Endothelial cell (in vitro differentiated cells): ENCODE measurements around the gene LRRC37A3. TPM values are rescaled to one million over a fixed set of nuclear protein-coding genes. Genes with fewer than 3 reads are reported as not detected.
A peak's percentile ranks its signal among the peaks of the same experiment; 100 is the strongest.
"Not testable (repeated sequence)": the region's sequence is repeated elsewhere in the genome, so short reads cannot be mapped to it uniquely, and the experiment has no call there.

ENCODE experiments used
- DNase-seq: peaks from one replicate; pipeline ENCODE4 v3.0.0; 2021; ENCODE audit warnings: low spot score
- H3K27ac Mint-ChIP-seq: one replicate; pipeline ENCODE4 v1.8.0; 2021; ENCODE audit warnings: mixed read lengths, inconsistent platforms; ENCODE audit not compliant: unreplicated experiment
- H3K27me3 Mint-ChIP-seq: one replicate; pipeline ENCODE4 v1.8.0; 2021; ENCODE audit warnings: mild to moderate bottlenecking, moderate library complexity, mixed read lengths, inconsistent platforms; ENCODE audit not compliant: unreplicated experiment
- H3K36me3 Mint-ChIP-seq: one replicate; pipeline ENCODE4 v1.8.0; 2021; ENCODE audit warnings: mild to moderate bottlenecking, low read depth, mixed read lengths, inconsistent platforms; ENCODE audit not compliant: unreplicated experiment
- H3K4me1 Mint-ChIP-seq: one replicate; pipeline ENCODE4 v1.8.0; 2021; ENCODE audit warnings: mild to moderate bottlenecking, mixed read lengths, inconsistent platforms; ENCODE audit not compliant: unreplicated experiment
- H3K4me3 Mint-ChIP-seq: one replicate; pipeline ENCODE4 v1.8.0; 2021; ENCODE audit warnings: mild to moderate bottlenecking, mixed read lengths, inconsistent platforms; ENCODE audit not compliant: unreplicated experiment
- H3K9me3 Mint-ChIP-seq: one replicate; pipeline ENCODE4 v1.8.0; 2021; ENCODE audit warnings: mixed read lengths, inconsistent platforms; ENCODE audit not compliant: unreplicated experiment
- long read RNA-seq: library from polyadenylated mRNA; unstranded; transcript quantifications from one replicate; pipeline ENCODE4 v2.0.0, GENCODE V29; 2020; ENCODE audit not compliant: unreplicated experiment
- total RNA-seq: library from RNA; stranded (reverse); fragmentation: NEBNext Ultra II Directional; extraction: Animal tissue kit (Norgen Biotek cat#: 25700); gene quantifications from one replicate; pipeline ENCODE4 v1.2.1, GENCODE V29; 2021; ENCODE audit not compliant: unreplicated experiment
- TF ChIP-seq, protein P1 (sequence below): fragments of 200-600 bp; sonication (generic); IDR thresholded peaks from one replicate; pipeline ENCODE4 v1.5.0; 2021; ENCODE audit warnings: antibody characterized with exemption; ENCODE audit not compliant: unreplicated experiment

The LRRC37A3 gene
- 31.8 TPM for total RNA-seq
- long read RNA-seq, partial matches to known transcripts, result 0 of 1 reads
- long read RNA-seq, other reads (novel, unspliced or antisense), result 1 of 1 reads

DNA sequence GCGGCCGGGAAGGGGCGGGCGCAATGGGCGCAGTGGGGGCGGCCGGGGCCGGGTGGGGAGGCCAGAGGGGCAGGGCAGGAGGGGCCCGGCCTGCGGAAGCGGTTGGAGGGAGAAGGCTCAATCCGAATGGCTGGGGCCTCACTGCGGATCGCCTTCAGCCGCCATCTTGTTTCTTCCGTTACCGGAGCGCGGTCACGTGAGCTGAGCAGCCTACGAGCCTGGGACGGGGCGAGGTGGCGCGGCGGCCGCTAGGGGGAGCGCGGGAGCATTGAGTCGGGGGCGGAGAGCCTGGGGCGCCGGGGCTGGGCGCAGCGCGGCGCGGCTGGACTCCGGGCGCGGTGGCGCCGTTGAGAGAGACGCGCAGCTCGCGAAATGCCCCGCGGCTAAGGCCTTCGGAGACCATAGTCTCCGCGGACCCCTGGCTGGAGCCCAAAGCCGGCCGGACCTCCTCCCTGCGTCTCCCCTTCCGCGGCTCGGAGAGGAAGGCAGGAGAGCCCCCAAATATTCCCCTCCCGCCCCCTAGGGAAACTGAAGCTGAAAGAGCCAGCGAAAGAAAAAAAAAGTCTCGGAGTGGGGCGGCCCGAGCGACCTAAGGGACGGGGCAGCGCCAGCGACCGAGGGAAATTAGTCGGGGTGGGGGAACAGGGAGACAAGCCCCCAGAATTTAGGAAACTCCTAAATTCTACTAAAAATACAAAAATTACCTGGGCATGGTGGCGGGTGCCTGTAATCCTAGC, at the start of gene LRRC37A3:
Gene LRRC37A3 (minus strand): TSS at position 190 of the 737 bp plus-strand sequence. CDS start 22,221 bp downstream, outside the sequence.
- H3K4me1 Mint-ChIP-seq, H3K9me3 Mint-ChIP-seq, H3K27me3 Mint-ChIP-seq, H3K36me3 Mint-ChIP-seq: not testable (repeated sequence)
- H3K27ac Mint-ChIP-seq, result peak within 1 kb of the TSS; percentile 94
- DNase-seq, result peak; percentile 100
- TF ChIP-seq, protein P1, sequence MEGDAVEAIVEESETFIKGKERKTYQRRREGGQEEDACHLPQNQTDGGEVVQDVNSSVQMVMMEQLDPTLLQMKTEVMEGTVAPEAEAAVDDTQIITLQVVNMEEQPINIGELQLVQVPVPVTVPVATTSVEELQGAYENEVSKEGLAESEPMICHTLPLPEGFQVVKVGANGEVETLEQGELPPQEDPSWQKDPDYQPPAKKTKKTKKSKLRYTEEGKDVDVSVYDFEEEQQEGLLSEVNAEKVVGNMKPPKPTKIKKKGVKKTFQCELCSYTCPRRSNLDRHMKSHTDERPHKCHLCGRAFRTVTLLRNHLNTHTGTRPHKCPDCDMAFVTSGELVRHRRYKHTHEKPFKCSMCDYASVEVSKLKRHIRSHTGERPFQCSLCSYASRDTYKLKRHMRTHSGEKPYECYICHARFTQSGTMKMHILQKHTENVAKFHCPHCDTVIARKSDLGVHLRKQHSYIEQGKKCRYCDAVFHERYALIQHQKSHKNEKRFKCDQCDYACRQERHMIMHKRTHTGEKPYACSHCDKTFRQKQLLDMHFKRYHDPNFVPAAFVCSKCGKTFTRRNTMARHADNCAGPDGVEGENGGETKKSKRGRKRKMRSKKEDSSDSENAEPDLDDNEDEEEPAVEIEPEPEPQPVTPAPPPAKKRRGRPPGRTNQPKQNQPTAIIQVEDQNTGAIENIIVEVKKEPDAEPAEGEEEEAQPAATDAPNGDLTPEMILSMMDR, result peak; percentile 97
- peak within 1 kb of the TSS; percentile 94 for H3K4me3 Mint-ChIP-seq

DNA sequence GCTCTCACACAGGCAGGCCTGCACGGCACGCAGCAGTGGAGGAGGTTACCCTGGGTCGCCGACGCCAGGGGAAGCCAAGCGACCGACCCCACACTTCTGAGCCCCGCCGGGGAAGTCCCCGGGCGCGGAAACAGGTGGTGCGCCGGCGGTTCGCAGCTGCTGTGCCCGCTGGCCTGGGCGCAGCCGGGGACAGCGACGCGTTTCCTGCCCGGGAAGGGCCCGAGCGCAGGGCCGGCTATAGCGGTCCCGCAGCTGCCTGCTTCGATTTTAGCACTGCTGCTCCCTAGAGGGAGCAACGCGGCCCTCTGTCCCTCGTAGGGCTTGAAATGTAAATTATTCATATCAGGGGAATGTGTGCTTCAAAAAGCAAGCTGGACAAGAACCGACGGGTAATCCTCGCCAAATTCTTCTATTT, 46.6 kb upstream of the LRRC37A3 start:
- not testable (repeated sequence) for H3K36me3 Mint-ChIP-seq, H3K4me3 Mint-ChIP-seq, H3K27me3 Mint-ChIP-seq, H3K27ac Mint-ChIP-seq, H3K9me3 Mint-ChIP-seq
- peak; percentile 83 for DNase-seq
- H3K4me1 Mint-ChIP-seq, result peaks cover 11% of the 10 kb centered on the region

DNA sequence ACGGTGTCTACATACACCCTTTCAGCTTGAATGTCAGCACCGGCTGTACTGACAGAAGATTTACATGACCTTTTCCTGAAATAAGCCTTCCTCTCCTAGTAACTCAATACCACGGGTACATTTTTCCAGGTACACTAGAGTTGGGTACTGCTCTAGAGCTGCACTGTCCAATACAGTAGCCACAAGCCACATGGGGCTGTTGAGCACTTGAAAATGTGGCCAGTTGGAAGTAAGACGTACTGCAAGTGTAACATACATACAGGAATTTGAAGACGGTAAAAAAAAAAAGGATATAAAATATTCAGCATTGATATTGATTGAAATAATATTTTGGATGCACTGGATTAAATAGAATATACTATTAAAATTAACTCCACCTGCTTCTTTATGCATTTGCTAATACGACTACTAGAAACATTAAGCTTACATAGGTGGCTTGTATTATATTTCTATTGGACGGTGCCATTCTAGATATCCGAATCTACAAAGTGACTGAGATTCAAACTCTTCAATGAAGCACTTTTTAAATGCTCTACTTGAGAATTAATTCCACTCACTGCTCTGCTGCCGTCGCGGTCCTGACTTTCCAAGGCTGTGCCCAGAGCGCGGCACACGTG, 46.1 kb upstream of the LRRC37A3 start:
- not testable (repeated sequence) for H3K4me3 Mint-ChIP-seq, H3K4me1 Mint-ChIP-seq, H3K27ac Mint-ChIP-seq, H3K36me3 Mint-ChIP-seq, H3K27me3 Mint-ChIP-seq, H3K9me3 Mint-ChIP-seq, DNase-seq

- no peak for DNase-seq
- Mint-ChIP-seq H3K27ac (no peak overlapping the region), H3K9me3 (no peaks in the 10 kb centered on the region), H3K36me3 (no peaks in the 10 kb centered on the region), H3K27me3 (no peaks in the 10 kb centered on the region), H3K4me1 (peaks cover 8% of the 10 kb centered on the region), H3K4me3 (no peak overlapping the region)
- TF ChIP-seq, protein P1, result no peak
Measured at GRCh38 chr17:64964796-64965195, 45.5 kb upstream of the LRRC37A3 start.

- not testable (repeated sequence) for H3K27ac Mint-ChIP-seq, H3K4me3 Mint-ChIP-seq, H3K4me1 Mint-ChIP-seq, H3K36me3 Mint-ChIP-seq, DNase-seq, H3K9me3 Mint-ChIP-seq, H3K27me3 Mint-ChIP-seq
Measured at GRCh38 chr17:64963814-64964213, 44.5 kb upstream of the LRRC37A3 start.

DNA sequence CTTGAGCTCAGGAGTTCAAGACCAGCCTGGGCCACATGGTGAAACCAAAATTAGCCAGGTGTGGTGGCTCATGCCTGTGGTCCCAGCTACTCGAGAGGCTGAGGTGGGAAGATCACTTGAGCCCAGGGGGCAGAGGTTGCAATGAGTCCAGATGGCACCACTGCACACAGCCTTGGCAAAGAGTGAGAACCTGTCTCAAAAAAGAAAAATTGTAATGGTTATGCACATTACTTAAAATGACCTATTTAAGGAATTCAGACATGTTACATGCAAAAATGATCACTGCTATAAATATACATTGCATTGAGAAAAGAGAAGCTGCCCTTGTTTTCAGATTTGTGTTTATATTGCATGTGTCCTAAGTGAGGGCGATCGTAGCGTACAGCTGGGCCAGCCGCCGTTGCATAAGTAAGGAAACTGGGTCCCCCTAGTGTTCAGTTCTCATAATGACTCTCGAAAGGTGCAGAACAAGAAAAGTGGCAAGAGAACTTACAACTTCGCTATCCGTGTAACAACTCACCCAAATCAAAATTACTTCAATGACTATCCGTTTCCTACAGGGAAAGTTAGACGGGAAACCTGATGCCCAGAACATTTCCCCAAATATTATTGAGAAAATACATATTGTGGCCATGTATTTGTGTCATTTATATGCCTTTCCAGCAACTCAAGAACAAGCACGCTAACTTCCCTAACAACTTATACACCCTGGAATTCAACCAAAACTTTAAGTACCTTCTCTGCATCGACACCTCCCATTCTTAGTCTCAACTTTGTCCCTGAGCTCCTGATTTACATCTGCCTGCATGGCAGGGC, 42.5 kb upstream of the LRRC37A3 start:
- peak; percentile 82 for DNase-seq
- H3K9me3 Mint-ChIP-seq, H3K4me1 Mint-ChIP-seq, H3K36me3 Mint-ChIP-seq, H3K27ac Mint-ChIP-seq, H3K4me3 Mint-ChIP-seq, H3K27me3 Mint-ChIP-seq: not testable (repeated sequence)
- TF ChIP-seq, protein P1, result peak; percentile 81
